GM10248 (cell line): Measurements from ENCODE around the gene SLC35D3.
"Not testable (repeated sequence)": the region's sequence is repeated elsewhere in the genome, so short reads cannot be mapped to it uniquely, and the experiment has no call there.

Source experiments
- CTCF ChIA-PET: fragments of 300-600 bp; sonication (Branson Sonifier 250); formaldehyde crosslinking; extraction: SDS; loops from one replicate; lab custom pipeline; 2021; ENCODE audit warnings: antibody characterized with exemption; lab: Yijun Ruan, JAX
- POLR2A ChIA-PET: fragments of 350-650 bp; sonication (Branson Sonifier 250); formaldehyde crosslinking; extraction: SDS; loops from one replicate; lab custom pipeline; 2020; ENCODE audit warnings: antibody characterized with exemption; lab: Yijun Ruan, JAX
- DNase-seq: peaks from one replicate; pipeline ENCODE4 v3.0.0; 2012; ENCODE audit errors: extremely low spot score
- CTCF ChIP-seq: IDR thresholded peaks from 2 replicates; pipeline ENCODE4 v1.5.1; 2012; ENCODE audit warnings: mild to moderate bottlenecking, low read depth; ENCODE audit errors: extremely low read depth, missing control alignments, control extremely low read depth

Gene SLC35D3

DNA sequence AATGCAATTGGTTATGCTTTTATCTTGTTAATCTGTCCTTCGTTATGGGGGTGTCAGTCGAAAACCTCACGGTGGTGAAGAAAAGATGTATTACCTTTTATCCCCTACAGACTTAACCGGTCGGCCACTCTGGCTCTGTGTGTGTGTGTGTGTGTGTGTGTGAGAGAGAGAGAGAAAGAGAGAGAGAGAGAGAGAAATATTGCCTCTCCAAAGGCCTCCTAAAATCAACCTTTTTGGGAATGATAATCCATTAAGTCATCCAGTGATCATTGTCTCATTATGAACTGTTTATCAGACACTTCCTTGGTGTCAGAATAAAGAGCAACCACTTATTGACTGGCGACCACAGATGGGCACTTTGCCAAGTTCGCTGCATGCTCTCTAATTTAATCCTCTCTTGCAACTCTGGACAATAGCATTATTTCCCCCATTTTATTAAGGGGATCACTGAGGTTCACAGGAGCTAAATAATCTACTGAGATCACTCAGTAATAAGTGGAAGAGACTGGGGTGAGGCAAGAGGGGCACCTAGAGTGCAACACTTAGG lies 30.7 kb downstream of the SLC35D3 start:
- ChIA-PET POLR2A (no interaction called here), CTCF (no interaction called here)
- TF ChIP-seq CTCF = no peak
- DNase-seq = no peak

GRCh38 chr6:136955123-136955522 lies 33.0 kb downstream of the SLC35D3 start:
- DNase-seq = no peak
- CTCF ChIA-PET = interaction anchor here (1.1 kb wide), 1 partner anchor 1021 kb away, joined by 3 read pairs; no protein-coding TSS in a partner anchor
- POLR2A ChIA-PET = no interaction called here
- no peak for TF ChIP-seq CTCF

DNA sequence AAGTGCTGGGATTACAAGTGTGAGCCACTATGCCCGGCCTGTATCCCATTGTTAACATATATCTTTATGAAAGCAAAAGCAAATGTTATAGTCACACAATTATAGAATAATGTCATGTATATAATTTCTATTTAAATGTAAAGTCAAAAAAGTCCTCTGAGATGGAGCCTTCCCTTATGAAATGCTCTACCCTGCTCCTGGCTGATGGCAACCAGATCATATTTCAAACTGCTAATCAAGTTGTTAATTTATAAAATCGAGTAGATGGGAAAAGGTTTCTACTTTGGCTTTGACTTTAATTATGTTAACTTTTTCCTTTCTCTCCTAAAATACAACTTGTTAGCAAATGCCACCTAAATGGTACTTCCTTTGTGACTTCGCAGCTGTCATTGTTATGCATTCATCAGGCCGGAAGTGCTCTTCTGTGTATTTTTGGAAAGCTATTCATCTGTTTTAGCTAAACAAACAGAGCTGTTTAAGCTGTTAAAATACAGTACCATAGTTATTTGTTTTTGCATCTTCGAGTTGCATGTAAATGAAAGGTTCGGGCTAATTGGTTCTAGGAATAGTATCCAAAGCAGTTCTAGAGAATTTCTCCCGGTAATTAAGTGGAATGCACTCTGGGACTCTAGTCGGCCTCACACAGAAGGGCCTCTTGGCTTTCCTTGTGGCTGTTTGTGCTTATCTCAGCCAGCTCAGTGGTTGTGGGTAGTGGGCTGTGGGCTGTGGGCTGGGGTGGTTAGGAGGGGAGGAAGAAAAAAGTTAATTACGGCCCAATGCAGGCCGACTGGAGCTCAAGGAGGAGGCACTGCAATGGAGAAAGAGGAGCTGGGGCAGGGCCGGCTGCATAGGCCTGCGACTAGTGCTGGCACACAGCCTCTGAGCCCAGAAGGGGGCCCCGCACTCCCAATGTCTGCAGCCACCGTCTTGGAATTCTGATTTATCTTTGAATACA lies 34.8 kb downstream of the SLC35D3 start:
- CTCF ChIA-PET = interaction anchor here (1.0 to 1.2 kb wide), 2 partner anchors 16 to 313 kb away, joined by 3 to 4 read pairs; no protein-coding TSS in a partner anchor
- no peak for TF ChIP-seq CTCF
- POLR2A ChIA-PET = no interaction called here
- DNase-seq = no peak

DNA sequence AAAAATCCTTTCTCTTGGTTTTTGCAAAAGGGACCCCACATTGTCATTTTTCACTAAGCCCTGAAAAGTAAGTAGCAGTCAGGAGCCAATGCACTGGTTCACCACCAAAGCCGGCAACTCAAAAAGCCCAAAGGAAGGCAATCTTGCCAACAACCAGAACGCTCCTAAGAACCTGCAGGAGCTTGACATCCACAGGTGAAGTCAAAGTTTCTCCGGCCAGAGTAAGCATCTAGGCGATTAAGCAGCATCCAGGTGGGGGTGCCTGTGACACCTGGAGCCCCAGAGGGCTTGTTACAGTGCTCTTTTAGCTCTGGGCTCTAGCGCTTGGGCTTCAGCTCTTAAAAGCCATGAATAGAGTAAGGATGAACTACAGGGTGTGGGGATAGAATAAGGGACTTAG lies 36.1 kb downstream of the SLC35D3 start:
- ChIA-PET CTCF (interaction anchor here (1.4 kb wide), 1 partner anchor 12 kb away, joined by 3 read pairs; no protein-coding TSS in a partner anchor), POLR2A (no interaction called here)
- no peak for TF ChIP-seq CTCF
- DNase-seq = no peak

DNA sequence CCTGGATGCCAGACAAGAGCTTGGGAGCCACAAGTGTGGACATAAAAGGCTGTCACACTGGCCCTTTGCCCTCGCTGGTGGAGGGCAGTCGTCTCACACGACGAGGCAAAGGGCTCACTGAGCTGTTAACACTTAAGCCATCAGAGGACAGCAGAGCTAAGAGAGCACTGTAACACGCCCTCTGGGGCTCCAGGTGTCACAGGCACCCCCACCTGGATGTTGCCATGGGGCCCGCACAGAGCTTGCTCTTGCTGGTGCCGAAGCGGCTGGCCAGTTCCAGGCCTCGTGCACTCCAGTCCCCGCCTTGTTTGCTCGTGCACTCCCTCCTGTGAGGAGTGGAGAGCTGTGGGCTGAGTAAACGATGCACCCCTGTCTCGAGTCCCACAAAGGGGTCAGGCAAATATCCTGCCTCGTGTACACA lies 37.4 kb downstream of the SLC35D3 start:
- no peak for DNase-seq
- ChIA-PET POLR2A (no interaction called here), CTCF (interaction anchor here (1.3 to 1.4 kb wide), 2 partner anchors 9 to 314 kb away, joined by 4 to 6 read pairs; no protein-coding TSS in a partner anchor)
- no peak for TF ChIP-seq CTCF

GRCh38 chr6:136959935-136960334 lies 37.8 kb downstream of the SLC35D3 start:
- DNase-seq, POLR2A ChIA-PET: not testable (repeated sequence)
- CTCF ChIA-PET = interaction anchor here (1.3 to 1.6 kb wide), 3 partner anchors 9 to 315 kb away, joined by 4 to 6 read pairs (median 6); no protein-coding TSS in a partner anchor
